Astrocyte of the spinal cord (primary cell): ENCODE data around the gene CNNM3.
A peak's percentile ranks its signal among the peaks of the same experiment; 100 is the strongest.

Source experiments
- DNase-seq: peaks from one replicate; pipeline ENCODE4 v3.0.0; 2011; ENCODE audit warnings: low read depth, low spot score
- H3K4me3 ChIP-seq: 2 replicates; pipeline ENCODE4 v1.5.1; 2011; ENCODE audit warnings: low read depth, mild to moderate bottlenecking, low read length, moderate library complexity
- in situ Hi-C: cut with HindIII; loops from 2 replicates; pipeline ENCODE4 v1.10.0; 2017; ENCODE audit warnings: low sequenced_read_pairs
- TF ChIP-seq, protein P1 (sequence below): IDR thresholded peaks from 2 replicates; pipeline ENCODE4 v1.5.1; 2012; ENCODE audit warnings: low read depth, mild to moderate bottlenecking, low read length, inconsistent platforms

The CNNM3 gene

DNA sequence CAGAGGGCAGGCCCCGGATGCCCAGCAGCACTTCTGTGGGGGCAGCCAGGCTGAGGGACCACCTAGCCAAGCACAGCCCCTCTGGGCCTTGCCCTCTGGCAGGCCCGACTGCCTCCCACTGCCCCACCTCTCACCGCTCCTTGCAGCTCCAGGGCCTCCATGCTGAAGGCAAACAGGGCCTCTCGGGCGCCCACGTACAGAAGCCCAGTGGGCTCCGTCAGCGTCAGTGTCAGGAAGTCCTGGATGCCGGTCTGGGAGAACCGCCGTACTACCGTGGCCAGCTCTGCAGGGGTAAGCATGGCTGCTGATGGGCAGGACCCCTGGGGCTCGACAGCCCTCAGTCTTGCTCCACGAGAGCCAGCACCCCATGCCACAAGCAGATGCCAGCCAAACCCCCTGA is 50.1 kb downstream of the CNNM3 start:
- no peak overlapping the region for H3K4me3 ChIP-seq
- in situ Hi-C loops, result no loop called here
- TF ChIP-seq, protein P1, sequence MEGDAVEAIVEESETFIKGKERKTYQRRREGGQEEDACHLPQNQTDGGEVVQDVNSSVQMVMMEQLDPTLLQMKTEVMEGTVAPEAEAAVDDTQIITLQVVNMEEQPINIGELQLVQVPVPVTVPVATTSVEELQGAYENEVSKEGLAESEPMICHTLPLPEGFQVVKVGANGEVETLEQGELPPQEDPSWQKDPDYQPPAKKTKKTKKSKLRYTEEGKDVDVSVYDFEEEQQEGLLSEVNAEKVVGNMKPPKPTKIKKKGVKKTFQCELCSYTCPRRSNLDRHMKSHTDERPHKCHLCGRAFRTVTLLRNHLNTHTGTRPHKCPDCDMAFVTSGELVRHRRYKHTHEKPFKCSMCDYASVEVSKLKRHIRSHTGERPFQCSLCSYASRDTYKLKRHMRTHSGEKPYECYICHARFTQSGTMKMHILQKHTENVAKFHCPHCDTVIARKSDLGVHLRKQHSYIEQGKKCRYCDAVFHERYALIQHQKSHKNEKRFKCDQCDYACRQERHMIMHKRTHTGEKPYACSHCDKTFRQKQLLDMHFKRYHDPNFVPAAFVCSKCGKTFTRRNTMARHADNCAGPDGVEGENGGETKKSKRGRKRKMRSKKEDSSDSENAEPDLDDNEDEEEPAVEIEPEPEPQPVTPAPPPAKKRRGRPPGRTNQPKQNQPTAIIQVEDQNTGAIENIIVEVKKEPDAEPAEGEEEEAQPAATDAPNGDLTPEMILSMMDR, result no peak

DNA sequence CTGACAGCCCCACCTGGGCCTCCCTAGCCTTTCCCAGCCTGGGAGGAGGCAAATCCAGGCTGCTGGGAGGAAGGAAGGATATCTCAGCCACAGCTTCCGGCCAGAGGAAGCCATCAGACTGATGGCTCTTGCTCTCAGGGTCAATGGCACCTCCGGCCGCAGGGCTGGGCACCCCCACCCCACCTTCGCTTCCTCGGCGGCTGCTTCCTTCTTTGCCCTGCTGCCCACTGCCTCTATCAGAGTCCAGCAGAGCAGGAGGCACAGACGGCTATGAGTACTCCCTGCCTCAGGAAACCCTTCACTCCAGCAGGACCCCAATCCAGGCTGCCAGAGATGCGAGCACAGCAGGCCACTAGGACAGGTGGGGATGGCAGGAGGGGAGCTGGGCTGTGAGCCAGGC is 50.5 kb downstream of the CNNM3 start:
- TF ChIP-seq, protein P1, result no peak
- in situ Hi-C loops, result no loop called here
- no peak overlapping the region for H3K4me3 ChIP-seq
- no peak for DNase-seq

More for the DNA sequence above, 50.1 kb downstream of the CNNM3 start:
- DNase-seq, result no peak

DNA sequence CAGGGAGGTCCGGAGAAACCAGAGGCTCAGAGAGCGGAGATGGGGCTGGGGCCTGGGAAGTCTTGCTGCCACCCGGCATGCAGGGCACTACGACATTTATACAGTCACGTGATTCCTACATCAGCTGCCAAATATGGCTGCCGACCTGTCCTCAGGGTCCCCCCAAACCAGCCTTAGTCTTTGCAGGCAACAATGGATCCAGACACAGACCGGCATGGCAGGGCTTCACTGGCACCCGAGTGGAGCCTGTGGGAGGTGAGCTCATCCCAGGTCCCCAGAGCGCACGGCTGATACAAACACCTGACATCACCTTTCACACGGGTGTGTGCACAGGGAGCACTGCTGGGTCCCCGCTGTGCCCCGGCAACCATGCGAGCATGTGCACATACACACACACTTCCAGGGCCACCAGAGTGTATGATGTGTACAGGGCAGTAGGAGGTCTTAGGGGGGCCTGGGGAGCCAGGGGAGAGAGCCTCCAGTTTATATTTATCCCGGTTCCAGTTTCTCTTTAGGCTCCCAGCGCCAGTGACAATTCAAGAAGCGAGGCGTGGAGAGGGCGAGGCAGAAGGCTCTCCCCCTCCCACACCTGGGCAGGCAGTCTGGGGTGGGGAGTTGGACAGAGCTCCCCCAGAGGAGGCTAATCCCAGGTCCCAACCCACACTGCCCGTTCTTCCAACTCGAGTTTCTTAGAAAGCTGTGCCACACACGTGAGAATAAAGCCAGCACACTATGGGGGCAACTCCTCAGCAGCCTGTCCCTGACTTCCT is 51.1 kb downstream of the CNNM3 start:
- in situ Hi-C loops, result no loop called here
- peak overlapping the region; percentile 73 for H3K4me3 ChIP-seq
- TF ChIP-seq, protein P1, result no peak
- no peak for DNase-seq

DNA sequence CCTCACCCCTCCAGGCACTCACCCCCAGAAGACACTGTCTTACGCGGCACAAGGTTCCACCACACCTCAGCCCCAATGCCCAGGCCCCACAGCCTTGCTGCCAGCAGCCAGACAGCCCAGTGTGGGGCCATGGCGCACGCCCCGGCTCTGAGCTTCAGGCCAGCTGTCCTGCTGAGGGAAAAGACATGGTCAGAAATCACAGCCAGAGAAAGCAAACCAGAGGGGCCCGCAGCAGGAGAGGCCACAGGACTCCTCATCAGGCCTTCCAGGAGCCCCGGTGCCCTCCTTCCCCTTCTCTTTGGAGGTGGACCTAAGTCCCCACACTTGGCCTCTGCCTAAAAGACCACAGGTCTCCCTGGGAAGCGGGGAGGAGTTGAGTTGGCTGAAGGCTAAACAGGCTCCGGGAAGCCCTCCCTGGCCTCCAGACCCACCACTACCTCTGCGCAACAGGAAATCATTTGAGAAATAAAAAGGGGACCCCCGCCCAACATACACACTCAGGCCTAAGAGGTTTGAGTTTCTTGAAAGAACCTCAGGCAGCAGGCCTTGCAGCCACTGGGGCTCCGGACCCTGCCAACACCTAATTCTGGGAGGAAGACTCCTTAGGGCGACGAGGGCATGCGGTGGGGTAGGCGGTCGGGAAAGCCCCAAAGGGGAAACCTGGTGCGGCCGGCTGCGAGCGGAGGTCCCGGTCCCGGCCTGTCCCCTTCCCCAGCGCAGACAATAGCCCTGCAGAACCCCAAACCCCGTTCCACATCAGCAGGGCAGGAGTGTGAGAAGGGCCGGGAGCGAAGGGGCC is 51.9 kb downstream of the CNNM3 start:
- in situ Hi-C loops, result no loop called here
- TF ChIP-seq, protein P1, result no peak
- DNase-seq, result peak; percentile 49
- H3K4me3 ChIP-seq, result peak overlapping the region; percentile 73

DNA sequence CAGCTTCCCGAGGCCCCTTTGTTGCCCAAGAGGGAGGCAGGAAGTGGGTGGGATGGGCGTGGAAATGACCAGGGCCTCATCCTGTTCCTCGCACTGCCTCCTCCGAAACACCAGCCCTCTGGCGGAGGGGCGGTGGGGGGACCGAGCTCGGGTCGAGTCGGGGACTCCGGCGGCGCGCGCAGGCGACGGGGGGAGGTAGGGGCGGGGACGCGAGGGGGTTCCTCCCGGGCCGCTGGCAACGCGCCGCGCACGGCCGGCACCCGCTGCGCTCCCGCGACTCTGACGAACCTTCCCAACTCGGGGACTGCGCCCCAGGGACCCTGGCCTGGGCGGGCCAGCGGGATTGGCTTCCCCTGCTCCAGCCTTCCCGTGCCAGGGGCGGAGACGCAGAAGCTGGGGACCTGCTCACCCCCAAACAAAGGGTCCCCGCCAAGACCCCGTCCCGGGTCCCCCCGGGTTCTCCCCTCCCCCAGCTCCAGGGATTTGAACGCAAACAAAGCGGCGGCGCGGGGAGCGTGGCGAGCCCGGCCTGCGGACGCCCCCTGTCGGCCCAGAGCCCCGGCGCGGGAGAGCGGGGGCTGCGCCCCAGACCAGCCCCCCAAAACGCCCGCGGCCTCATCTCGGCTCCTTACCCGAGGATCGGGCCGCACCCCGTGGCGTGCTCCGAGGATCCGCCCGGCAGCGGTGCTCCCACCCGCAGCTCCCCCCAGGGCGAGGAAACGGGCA is 52.6 kb downstream of the CNNM3 start:
- peak; percentile 91 for DNase-seq
- in situ Hi-C loops, result no loop called here
- TF ChIP-seq, protein P1, result peak; percentile 62
- peak overlapping the region; percentile 73 for H3K4me3 ChIP-seq

DNA sequence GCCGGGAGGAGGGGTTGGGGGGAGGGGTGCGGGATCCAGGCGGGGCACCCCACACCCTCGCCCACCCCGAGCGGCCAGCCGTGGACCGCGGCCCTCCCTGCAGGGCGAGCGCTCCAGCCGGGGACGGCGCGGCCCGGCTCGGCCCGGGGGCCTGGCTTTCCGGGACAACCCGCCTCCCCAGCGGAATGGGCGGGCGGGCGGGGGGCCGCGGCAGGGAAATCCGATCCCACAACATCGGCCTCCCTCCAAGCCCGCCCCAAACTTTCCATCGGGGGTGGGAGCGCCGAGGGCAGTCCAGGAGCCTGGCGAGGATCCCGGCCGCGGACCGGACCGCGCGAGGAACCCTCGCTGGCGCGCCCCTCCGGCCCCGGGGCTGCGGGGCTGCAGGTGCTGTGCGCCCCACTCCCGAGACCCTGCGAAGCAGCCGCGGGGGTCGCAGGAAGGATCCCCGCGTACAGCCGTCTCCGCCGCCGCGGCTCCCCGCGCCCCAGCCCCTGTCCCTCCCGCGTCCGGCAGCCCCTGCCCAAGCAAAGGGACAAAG is 53.3 kb downstream of the CNNM3 start:
- peak overlapping the region; percentile 73 for H3K4me3 ChIP-seq
- in situ Hi-C loops, result no loop called here
- TF ChIP-seq, protein P1, result no peak
- peak; percentile 80 for DNase-seq
